HG02571 (cell line): Measurements from ENCODE around the gene MDN1.

ENCODE experiments used
- ATAC-seq: cut with Tn5 transposase; IDR thresholded peaks from one replicate; pipeline ENCODE4 v1.9.1; 2021; ENCODE audit warnings: mild to moderate bottlenecking, moderate library complexity; ENCODE audit not compliant: unreplicated experiment

Gene MDN1

GRCh38 chr6:89695667-89696066 is 123.9 kb downstream of the MDN1 start:
- no peak for ATAC-seq

DNA sequence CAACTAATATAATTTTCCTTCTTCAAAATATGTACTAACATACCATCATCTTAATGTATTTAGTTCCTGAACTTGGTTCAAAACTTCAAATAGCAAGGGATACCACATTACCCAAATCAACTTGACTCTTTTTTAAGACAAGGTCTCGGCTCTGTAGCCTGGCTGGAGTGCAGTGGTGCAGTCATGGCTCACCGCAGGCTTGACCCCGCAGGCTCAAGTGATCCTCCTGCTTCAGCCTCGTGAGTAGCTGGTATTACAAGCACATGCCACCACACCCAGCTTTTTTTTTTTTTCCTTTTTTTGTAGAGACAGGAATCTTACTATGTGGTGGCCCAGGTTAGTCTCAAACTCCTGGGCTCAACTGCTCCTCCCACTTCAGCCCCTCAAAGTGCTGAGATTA is 125.2 kb downstream of the MDN1 start:
- no peak for ATAC-seq

GRCh38 chr6:89693207-89693606 is 126.4 kb downstream of the MDN1 start:
- ATAC-seq, result no peak

DNA sequence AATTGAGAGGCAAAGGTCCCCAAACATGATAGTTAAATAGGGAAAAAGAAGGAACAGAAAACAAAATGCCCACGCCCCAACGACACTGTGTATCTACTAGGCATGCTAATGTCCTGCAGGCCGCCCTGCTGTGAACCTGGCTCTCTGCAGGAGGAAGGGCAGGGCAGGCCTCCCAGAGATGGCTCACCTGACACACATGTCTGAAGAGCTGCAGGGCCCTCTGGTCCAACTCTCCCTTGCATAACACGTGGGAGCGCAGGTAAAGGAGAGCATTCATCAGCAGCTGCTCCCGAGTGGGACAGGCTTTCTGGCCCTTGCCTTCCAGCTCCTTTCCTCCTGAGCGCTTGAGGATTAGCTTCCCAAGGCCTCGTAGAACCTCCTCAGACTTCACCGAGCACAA is 127.3 kb downstream of the MDN1 start:
- no peak for ATAC-seq

DNA sequence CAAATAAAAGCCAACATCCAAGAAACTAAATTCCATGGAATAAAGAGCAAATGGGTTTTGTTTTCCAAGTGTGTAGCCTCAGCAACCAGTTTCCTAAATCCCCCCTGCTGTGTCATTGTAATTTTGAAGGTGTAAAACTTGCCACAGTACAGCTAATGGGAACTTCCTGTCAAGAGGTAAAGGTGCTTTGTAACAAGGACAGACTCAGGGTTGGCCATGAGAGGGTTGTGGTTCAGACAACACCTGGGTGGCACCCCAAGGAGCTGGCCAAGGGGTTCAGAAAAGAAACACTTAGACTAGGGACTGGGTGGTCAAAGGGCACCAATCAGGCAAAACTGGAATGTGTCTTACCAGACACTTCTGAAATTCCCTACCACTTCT is 128.7 kb downstream of the MDN1 start:
- no peak for ATAC-seq

GRCh38 chr6:89689732-89690131 is 129.9 kb downstream of the MDN1 start:
- no peak for ATAC-seq

DNA sequence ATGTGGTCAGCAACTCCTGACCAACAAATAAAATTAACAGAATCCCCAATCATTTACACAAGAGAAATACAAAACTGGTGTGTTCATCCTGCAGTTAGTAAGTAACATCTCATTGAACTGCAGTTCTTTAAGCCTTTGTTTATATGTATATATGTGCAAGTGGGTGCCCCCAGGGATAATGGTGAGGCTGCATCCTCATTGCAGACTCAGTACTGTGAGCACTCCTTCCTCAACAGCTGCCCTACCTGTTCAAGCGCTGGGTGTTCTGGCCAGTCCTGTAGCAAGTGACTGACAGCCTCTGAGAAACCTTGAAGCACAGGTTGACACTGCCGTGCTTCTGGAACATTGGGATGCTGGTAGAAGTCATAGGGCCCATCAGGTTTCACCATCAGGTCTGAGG is 131.3 kb downstream of the MDN1 start:
- ATAC-seq, result no peak

DNA sequence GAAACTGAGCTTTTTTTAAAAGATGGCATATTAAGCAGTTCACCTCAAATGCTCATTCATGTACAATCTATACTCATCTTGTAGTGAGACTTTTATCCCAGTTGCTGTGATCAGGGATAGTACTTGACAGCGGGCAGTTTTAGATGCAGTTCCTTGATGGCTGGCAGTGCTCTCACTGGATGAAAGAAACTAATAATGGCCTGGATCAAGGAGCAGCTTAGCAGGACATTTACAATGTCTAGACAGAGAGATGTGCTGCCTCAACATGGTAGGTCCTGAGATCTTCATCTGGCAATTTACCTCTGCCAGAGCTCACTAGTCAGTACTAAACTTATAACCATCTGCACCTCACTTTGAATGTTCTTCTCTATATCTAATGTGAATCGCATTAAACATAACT is 134.3 kb downstream of the MDN1 start:
- ATAC-seq, result no peak

GRCh38 chr6:89682991-89683390 is 136.6 kb downstream of the MDN1 start:
- ATAC-seq, result no peak

GRCh38 chr6:89681983-89682564 is 137.5 kb downstream of the MDN1 start:
- ATAC-seq, result no peak

DNA sequence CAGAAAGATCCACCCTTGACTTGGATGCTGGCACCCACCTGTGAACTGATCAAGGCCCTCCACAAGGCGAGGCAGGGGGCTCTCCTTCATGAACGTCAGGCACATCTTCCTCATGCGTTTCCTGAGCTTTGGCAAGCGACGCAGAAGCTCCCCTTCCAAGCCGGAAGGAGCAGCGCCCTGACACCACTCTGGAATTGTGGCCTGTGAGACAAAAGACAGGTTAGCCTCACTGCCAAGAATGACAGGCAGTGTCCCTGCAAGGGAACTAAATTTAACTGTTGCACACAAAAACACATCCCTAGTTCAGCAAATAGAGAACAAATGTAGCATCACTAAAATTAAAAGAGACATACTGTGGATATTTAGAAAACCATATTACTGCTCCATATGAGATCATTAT is 139.0 kb downstream of the MDN1 start:
- ATAC-seq, result no peak

DNA sequence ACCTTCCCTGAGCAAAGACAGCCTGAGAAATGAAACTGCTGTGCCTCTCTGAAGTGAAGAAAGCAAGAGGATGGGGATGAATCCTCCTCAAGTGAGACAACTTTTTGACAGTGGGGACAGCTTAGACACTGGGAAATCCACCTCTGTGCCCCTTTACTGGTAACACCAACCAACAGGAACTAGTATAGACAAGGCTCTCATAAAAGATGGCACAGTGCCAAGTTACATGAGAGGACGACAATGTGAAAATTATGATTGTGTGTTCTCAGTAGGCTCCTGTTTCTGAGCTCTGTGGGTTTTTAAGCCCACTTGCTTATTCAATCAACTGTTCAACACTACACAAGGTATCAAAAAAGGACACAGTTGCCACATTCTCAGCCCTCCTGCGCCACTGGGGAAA is 139.4 kb downstream of the MDN1 start:
- ATAC-seq, result no peak

- ATAC-seq, result no peak
Measured at GRCh38 chr6:89679215-89680120, 140.1 kb downstream of the MDN1 start.

GRCh38 chr6:89678531-89678930 is 141.1 kb downstream of the MDN1 start:
- ATAC-seq, result no peak

DNA sequence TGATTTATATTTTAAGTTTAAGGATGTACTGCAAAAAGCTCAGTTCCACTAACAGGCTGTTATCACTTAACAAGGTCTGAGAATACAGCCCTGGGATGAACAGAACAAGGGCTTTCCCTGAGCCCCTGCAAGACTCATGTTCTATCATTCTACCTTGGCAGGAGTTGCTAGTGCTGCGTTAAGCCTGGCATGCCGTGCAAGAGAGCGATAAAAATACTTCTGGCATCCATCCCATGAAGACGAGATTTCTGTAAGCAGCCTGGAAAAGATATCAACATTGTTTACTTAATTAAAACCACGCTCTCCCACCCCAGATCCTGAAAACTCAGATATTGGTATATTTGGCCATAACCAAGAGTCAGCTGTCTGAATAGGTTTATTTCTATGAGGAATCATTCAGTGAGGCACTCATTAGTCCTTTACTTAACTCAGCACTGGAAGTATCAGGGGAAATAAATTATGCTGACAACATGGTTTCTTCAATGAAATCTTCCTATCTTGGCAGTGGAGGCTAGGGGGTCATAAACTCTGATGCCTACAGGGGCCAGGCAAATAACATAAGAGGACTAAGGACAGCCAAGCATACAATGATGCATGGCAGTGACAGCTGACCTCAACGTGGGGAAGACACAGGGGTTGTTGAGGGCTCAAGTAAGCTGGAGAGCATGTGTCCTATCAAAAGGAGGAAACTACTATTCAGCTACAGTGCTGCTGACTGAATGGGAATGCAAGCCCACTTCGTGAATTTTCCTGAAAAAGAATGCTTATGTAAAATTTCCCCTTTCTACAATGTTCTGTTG is 143.4 kb downstream of the MDN1 start:
- no peak for ATAC-seq

GRCh38 chr6:89670935-89671565 is 148.5 kb downstream of the MDN1 start:
- ATAC-seq, result no peak

DNA sequence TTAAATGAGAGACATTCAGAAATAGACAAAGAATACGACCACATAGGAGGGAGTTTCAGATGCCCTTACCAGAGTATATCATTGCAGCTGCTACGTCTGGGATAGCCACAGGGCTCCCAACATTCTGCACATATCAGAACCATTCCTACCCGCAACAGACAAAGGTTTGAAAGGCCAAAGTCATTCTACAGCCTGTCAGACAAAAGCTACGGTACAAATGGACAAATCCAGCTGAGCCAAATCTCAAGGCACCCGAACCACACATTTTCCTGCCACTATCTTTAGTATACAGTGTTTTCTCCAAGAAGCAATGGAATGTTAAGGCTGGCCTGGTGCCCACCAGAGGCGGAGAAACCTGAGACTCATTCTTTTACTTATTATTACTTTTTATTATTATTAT is 150.6 kb downstream of the MDN1 start:
- no peak for ATAC-seq

- no peak for ATAC-seq
Measured at GRCh38 chr6:89667872-89668556, 151.6 kb downstream of the MDN1 start.

DNA sequence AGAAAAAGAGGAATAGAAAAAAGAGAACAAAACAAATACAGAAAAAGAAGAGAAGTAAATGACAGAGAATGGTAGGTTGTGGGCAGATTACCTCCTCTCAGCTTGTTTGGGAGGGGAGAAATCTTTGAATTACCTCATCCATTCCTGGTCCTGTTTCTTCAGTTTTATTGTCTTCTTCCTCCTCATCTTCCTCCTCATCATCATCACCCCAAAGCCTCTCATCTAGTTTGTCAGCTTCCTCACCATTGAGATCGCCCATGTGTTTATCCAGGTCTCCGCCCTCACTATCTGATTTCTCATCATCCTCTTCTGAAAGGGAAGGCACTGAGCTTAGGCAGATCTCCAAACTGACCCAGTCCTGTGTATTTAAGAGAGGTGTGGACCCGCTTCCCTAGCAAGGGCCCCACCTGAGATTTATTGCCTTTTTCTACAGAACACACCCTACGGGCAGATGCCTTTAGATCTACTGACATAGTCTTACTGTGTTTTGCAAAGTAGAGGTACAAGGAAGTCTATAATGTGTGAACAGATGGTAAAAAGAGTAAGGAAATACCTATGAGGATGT is 156.9 kb downstream of the MDN1 start:
- ATAC-seq, result no peak

DNA sequence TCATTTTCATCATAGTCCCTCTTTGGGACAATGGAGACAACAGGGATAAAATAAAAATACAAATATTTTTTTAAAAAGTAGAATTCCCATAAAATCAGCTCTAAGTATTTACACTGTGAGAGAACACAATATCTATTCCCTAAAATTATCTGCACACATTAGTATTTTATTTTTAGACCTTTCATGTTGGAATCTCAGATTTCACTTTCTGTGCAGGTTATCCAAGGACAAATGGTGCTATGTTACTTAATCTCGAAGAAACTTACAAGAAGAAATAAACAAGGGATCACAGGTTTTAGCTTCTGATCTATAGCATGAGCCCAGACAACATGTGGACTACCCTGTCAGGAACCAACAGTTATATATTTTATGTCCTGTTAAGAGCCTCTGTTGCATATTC is 158.0 kb downstream of the MDN1 start:
- no peak for ATAC-seq
